ENCODE results near the gene AQP12A. TPM values are rescaled to one million over a fixed set of nuclear protein-coding genes. Genes with fewer than 3 reads are reported as not detected.

Gene AQP12A
- total and polyA plus RNA-seq, 10 of the 15 experiments (the other 5 are each of a cell fraction or from before 2014, with no cell fraction given), result not detected

- ChIA-PET SMC1A (ENCODE audit: uncharacterized antibody, unreplicated experiment) (no interaction called here), RAD21 (ENCODE audit: unreplicated experiment) (no interaction called here), POLR2A (no interaction called here), CTCF (interaction anchor here (0.9 kb wide), 1 partner anchor 211 kb away, joined by 3 read pairs; no protein-coding TSS in a partner anchor)
- TF ChIP-seq SREBF2 (IDR thresholded peaks at IDR 0.05; ENCODE audit: low read length) (no peak), GATAD2B (conservative IDR thresholded peaks at IDR 0.05; ENCODE audit: low read depth) (no peak), SMC3 (IDR thresholded peaks at IDR 0.05; ENCODE audit: borderline replicate concordance, low read length) (no peak), KAT2A (conservative IDR thresholded peaks at IDR 0.05; ENCODE audit: control insufficient read depth, low read depth, low read length) (no peak), KDM1A (IDR thresholded peaks at IDR 0.05; ENCODE audit: borderline replicate concordance) (no peak), POLR2AphosphoS2 (IDR thresholded peaks at IDR 0.05; ENCODE audit: low read depth, low read length) (no peak), TCF7 (IDR thresholded peaks at IDR 0.05; ENCODE audit: borderline replicate concordance) (no peak)
- WGBS (ENCODE audit: insufficient coverage, insufficient replicate concordance, low lambda C conversion rate, missing lambda C conversion rate), result 33% methylated on average over 7 of the region's 7 CpGs
- Histone ChIP-seq H3K9ac (ENCODE audit: control insufficient read depth, insufficient read depth, low read length) (no peak overlapping the region), H3K79me2 (ENCODE audit: control insufficient read depth, insufficient read depth, low read length) (no peaks in the 10 kb centered on the region), H3K9me3 (replicated peaks; ENCODE audit: control insufficient read depth, insufficient read depth, low read length) (no peaks in the 10 kb centered on the region), H3K27ac (ENCODE audit: control insufficient read depth, insufficient read depth) (no peak overlapping the region), H3K36me3 (ENCODE audit: control insufficient read depth in 2 of 2, insufficient read depth in 2 of 2, low read length in 1 of 2) (no peaks in the 10 kb centered on the region), H3K4me1 (ENCODE audit: control insufficient read depth, insufficient read depth, low read length) (no peaks in the 10 kb centered on the region), H3K4me2 (ENCODE audit: control insufficient read depth, insufficient read depth) (no peak overlapping the region), H2AFZ (ENCODE audit: control insufficient read depth, low read depth, low read length) (no peak overlapping the region), H3K4me3 (no peak overlapping the region), H4K20me1 (ENCODE audit: control insufficient read depth, insufficient read depth) (no peaks in the 10 kb centered on the region), H3K27me3 (replicated peaks in 1 of 2; ENCODE audit: control insufficient read depth in 2 of 2, insufficient read depth in 2 of 2, low read length in 1 of 2) (peaks cover 0 to 1% of the 10 kb centered on the region in 2 experiments; a peak in 2 of 4 replicates)
- DNase-seq (ENCODE audit: low read depth, low spot score), result no peak
- in situ Hi-C loops (cut with MboI), result no loop called here
- no TSS peak for BruUV-seq (replicated peaks)
- ATAC-seq, result no peak
- FAIRE-seq, result no peak
- intact Hi-C loops (cut with micrococcal nuclease; ENCODE audit: unreplicated experiment), result no loop called here
Observed at GRCh38 chr2:240725671-240726070, 34.0 kb downstream of the AQP12A start.

- RAD21 ChIA-PET (ENCODE audit: unreplicated experiment), result no interaction called here
- no peak overlapping the region for H3K27ac ChIP-seq (ENCODE audit: control insufficient read depth, insufficient read depth)
- in situ Hi-C loops (cut with MboI), result no loop called here
Observed at GRCh38 chr2:240726876-240727275, 35.2 kb downstream of the AQP12A start.

More at GRCh38 chr2:240726876-240727275, 35.2 kb downstream of the AQP12A start:
- no peak overlapping the region for H3K9ac ChIP-seq (ENCODE audit: control insufficient read depth, insufficient read depth, low read length)
- FAIRE-seq, result no peak
- ChIA-PET CTCF (no interaction called here), SMC1A (ENCODE audit: uncharacterized antibody, unreplicated experiment) (interaction anchor here (0.6 kb wide), 1 partner anchor 1054 kb away, joined by 3 read pairs; no protein-coding TSS in a partner anchor), POLR2A (no interaction called here)
- H3K4me1 ChIP-seq (ENCODE audit: control insufficient read depth, insufficient read depth, low read length), result no peaks in the 10 kb centered on the region
- H3K9me3 ChIP-seq (replicated peaks; ENCODE audit: control insufficient read depth, insufficient read depth, low read length), result no peaks in the 10 kb centered on the region
- no peak for DNase-seq (ENCODE audit: low read depth, low spot score)
- no peak overlapping the region for H2AFZ ChIP-seq (ENCODE audit: control insufficient read depth, low read depth, low read length)
- H3K27me3 ChIP-seq (replicated peaks in 1 of 2; ENCODE audit: control insufficient read depth in 2 of 2, insufficient read depth in 2 of 2, low read length in 1 of 2), result peaks cover 0 to 1% of the 10 kb centered on the region in 2 experiments; a peak in 2 of 4 replicates
- no peaks in the 10 kb centered on the region for H3K36me3 ChIP-seq (ENCODE audit: control insufficient read depth in 2 of 2, insufficient read depth in 2 of 2, low read length in 1 of 2)
- no peaks in the 10 kb centered on the region for H3K79me2 ChIP-seq (ENCODE audit: control insufficient read depth, insufficient read depth, low read length)
- no peaks in the 10 kb centered on the region for H4K20me1 ChIP-seq (ENCODE audit: control insufficient read depth, insufficient read depth)
- no TSS peak for BruUV-seq (replicated peaks)
- no peak for TF ChIP-seq SREBF2 (IDR thresholded peaks at IDR 0.05; ENCODE audit: low read length)
- no peak for TF ChIP-seq SKIL (IDR thresholded peaks at IDR 0.05; ENCODE audit: low read depth, poor library complexity, severe bottlenecking)
- TF ChIP-seq YBX1 (IDR thresholded peaks at IDR 0.05), result no peak
- no peak for TF ChIP-seq TARDBP (IDR thresholded peaks at IDR 0.05; ENCODE audit: borderline replicate concordance)
- no peak for TF ChIP-seq POU2F2 (IDR thresholded peaks at IDR 0.05; ENCODE audit: borderline replicate concordance, low read depth, low read length)
- no peak overlapping the region for H3K4me2 ChIP-seq (ENCODE audit: control insufficient read depth, insufficient read depth)
- WGBS (ENCODE audit: insufficient coverage, insufficient replicate concordance, low lambda C conversion rate, missing lambda C conversion rate), result 45% methylated on average over 14 of the region's 14 CpGs
- intact Hi-C loops (cut with micrococcal nuclease; ENCODE audit: unreplicated experiment), result no loop called here
- no peak overlapping the region for H3K4me3 ChIP-seq
- ATAC-seq, result no peak
